Hepatocyte (in vitro differentiated cells): ENCODE measurements around the gene ATF6. TPM values are rescaled to one million over a fixed set of nuclear protein-coding genes. Genes with fewer than 3 reads are reported as not detected.

Experiments used
- DNase-seq: peaks from one replicate; pipeline ENCODE4 v3.0.0-alpha.2; 2016; ENCODE audit warnings: low spot score
- H2AFZ ChIP-seq: fragments of 200-600 bp; sonication (generic); 2 replicates; pipeline ENCODE4 v1.6.0; 2016; ENCODE audit warnings: antibody characterized with exemption, mild to moderate bottlenecking
- H3K27ac ChIP-seq: fragments of 200-600 bp; sonication (generic); 2 replicates; pipeline ENCODE4 v1.5.1; 2016; ENCODE audit warnings: mild to moderate bottlenecking
- H3K27me3 ChIP-seq: fragments of 200-600 bp; sonication (generic); 2 replicates; pipeline ENCODE4 v1.6.1; 2016
- H3K36me3 ChIP-seq: fragments of 200-600 bp; sonication (generic); replicated peaks from 2 replicates; pipeline ENCODE4 v1.5.1; 2016; ENCODE audit warnings: low read depth; ENCODE audit not compliant: insufficient read depth
- H3K4me1 ChIP-seq: fragments of 200-600 bp; sonication (generic); 2 replicates; pipeline ENCODE4 v1.5.1; 2016; ENCODE audit warnings: mild to moderate bottlenecking, moderate library complexity; ENCODE audit not compliant: insufficient read depth
- H3K4me2 ChIP-seq: fragments of 200-600 bp; sonication (generic); 2 replicates; pipeline ENCODE4 v1.6.0; 2016
- H3K4me3 ChIP-seq: fragments of 200-600 bp; sonication (generic); 2 replicates; pipeline ENCODE4 v1.5.1; 2016; ENCODE audit warnings: mild to moderate bottlenecking
- H3K79me2 ChIP-seq: fragments of 200-600 bp; sonication (generic); 2 replicates; pipeline ENCODE4 v1.6.0; 2017; ENCODE audit warnings: mild to moderate bottlenecking
- H3K9me2 ChIP-seq: fragments of 200-600 bp; sonication (generic); replicated peaks from 2 replicates; pipeline ENCODE4 v1.6.0; 2017; ENCODE audit warnings: mild to moderate bottlenecking; ENCODE audit not compliant: insufficient read depth
- H3K9me3 ChIP-seq: fragments of 200-600 bp; sonication (generic); 2 replicates; pipeline ENCODE4 v1.5.1; 2016; ENCODE audit warnings: low read depth, mild to moderate bottlenecking
- H4K20me1 ChIP-seq: fragments of 200-600 bp; sonication (generic); 2 replicates; pipeline ENCODE4 v1.6.0; 2016; ENCODE audit warnings: mild to moderate bottlenecking; ENCODE audit not compliant: insufficient read depth, poor library complexity, severe bottlenecking
- EZH2 ChIP-seq: fragments of 200-600 bp; sonication (generic); IDR thresholded peaks from 2 replicates; pipeline ENCODE4 v1.6.1; 2016; ENCODE audit warnings: antibody characterized with exemption, mild to moderate bottlenecking, borderline replicate concordance
- EZH2phosphoT487 ChIP-seq: fragments of 200-600 bp; sonication (generic); IDR thresholded peaks from one replicate; pipeline ENCODE4 v1.6.1; 2018; ENCODE audit warnings: antibody characterized with exemption, mild to moderate bottlenecking, low read depth, moderate library complexity; ENCODE audit not compliant: unreplicated experiment, severe bottlenecking
- WGBS: methylation state at CpG from one replicate; pipeline ENCODE4 v1.1.6; 2016; ENCODE audit warnings: low lambda C conversion rate; ENCODE audit errors: missing lambda C conversion rate; 5-methylcytosine and 5-hydroxymethylcytosine counted together
- polyA plus RNA-seq: library from polyadenylated mRNA; unstranded; fragments of >200 nt; fragmentation: Nextera tagmentation; extraction: Ambion mirVana; gene quantifications from 2 replicates; pipeline ENCODE4 v1.2.1, GENCODE V29; 2016
- small RNA-seq: library from RNA; depleted of rRNA; stranded (forward); fragments of <200 nt; gene quantifications from one replicate; pipeline ENCODE3, GENCODE V24; 2014
- total RNA-seq: library from RNA; depleted of rRNA; stranded (reverse); fragments of >200 nt; gene quantifications from 2 replicates; pipeline ENCODE4 v1.2.3, GENCODE V29; 2014
- TF ChIP-seq, protein P1 (sequence below): fragments of 200-600 bp; sonication (generic); IDR thresholded peaks from 2 replicates; pipeline ENCODE4 v1.5.1; 2016; ENCODE audit warnings: antibody characterized with exemption, mild to moderate bottlenecking; ENCODE audit not compliant: poor library complexity

Gene ATF6
- total and polyA plus RNA-seq, 2 experiments from 2014 or later, result 15.3 to 29.8 TPM

DNA sequence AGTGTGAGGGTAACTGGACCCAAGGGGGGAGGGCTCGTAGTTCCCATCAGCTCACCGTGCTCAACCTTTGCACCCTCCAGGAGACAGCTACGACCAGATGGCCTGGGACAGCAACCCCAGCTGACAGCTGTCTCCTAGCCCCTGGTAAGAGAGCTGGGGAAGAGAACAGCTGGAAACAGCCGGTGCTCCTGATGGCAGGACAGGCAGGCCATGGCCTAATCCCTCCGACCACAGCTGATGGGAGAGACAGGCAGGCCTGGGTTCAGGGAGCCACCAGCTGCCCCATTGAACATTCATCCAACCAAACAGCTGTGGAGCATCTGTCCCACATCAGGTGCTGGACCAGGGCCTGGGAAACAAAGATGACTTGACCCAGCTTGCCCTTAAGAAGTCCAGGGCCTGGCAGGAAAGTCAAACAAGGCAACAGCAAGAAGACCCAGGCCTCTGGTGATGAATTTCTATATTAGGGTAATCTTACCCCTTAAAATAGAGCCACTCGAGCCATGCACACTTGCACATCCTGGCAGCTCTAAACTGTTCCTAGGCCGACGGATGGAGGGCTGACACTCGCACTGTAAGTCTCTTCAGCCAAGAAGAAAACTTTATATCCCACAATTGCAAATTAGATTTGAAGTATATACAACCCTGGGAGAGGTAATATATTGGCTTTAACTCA lies 245.4 kb downstream of the ATF6 start:
- Histone ChIP-seq H3K79me2 (no peaks in the 10 kb centered on the region), H3K27me3 (no peaks in the 10 kb centered on the region), H3K36me3 (no peaks in the 10 kb centered on the region), H3K4me1 (no peaks in the 10 kb centered on the region), H3K4me2 (no peak overlapping the region), H3K9me2 (no peaks in the 10 kb centered on the region), H3K9me3 (no peaks in the 10 kb centered on the region), H3K27ac (no peak overlapping the region), H4K20me1 (no peaks in the 10 kb centered on the region), H2AFZ (no peak overlapping the region), H3K4me3 (no peak overlapping the region)
- DNase-seq, result no peak
- TF ChIP-seq EZH2 (no peak), EZH2phosphoT487 (no peak)
- TF ChIP-seq, protein P1, sequence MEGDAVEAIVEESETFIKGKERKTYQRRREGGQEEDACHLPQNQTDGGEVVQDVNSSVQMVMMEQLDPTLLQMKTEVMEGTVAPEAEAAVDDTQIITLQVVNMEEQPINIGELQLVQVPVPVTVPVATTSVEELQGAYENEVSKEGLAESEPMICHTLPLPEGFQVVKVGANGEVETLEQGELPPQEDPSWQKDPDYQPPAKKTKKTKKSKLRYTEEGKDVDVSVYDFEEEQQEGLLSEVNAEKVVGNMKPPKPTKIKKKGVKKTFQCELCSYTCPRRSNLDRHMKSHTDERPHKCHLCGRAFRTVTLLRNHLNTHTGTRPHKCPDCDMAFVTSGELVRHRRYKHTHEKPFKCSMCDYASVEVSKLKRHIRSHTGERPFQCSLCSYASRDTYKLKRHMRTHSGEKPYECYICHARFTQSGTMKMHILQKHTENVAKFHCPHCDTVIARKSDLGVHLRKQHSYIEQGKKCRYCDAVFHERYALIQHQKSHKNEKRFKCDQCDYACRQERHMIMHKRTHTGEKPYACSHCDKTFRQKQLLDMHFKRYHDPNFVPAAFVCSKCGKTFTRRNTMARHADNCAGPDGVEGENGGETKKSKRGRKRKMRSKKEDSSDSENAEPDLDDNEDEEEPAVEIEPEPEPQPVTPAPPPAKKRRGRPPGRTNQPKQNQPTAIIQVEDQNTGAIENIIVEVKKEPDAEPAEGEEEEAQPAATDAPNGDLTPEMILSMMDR, result no peak
- 85% methylated on average over 9 of the region's 9 CpGs for WGBS

DNA sequence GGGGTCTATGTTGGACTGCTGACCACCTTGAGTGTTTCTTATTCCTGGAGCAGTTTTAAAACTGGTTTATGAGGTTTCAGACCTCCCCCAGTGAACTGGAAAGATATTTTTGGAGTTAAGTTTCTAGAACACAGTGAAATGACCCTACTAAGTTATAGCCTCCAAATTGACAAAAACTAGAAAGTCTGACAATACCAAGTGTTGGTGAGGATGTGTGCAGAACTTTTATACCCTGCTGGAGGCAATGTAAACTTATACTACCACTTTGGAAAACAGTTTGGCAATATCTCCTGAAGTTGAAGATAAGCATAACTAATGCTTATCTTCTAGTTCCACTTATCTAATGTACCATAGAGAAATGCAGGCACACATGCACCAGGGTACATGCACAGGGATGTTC lies 247.2 kb downstream of the ATF6 start:
- Histone ChIP-seq H3K27me3 (no peaks in the 10 kb centered on the region), H3K9me2 (no peaks in the 10 kb centered on the region), H3K36me3 (no peaks in the 10 kb centered on the region), H3K27ac (no peak overlapping the region), H3K4me3 (no peak overlapping the region), H2AFZ (no peak overlapping the region), H3K9me3 (no peaks in the 10 kb centered on the region), H4K20me1 (no peaks in the 10 kb centered on the region), H3K79me2 (no peaks in the 10 kb centered on the region), H3K4me1 (no peaks in the 10 kb centered on the region), H3K4me2 (no peak overlapping the region)
- DNase-seq, result no peak
- TF ChIP-seq EZH2phosphoT487 (no peak), EZH2 (no peak)
- TF ChIP-seq, protein P1, result no peak

Small RNAs within 50 kb of the gene (small RNA-seq; reads per million reads assigned to genes)
- gene RN7SL466P, result not detected

Other genes with a start within 250 kb of the ATF6 start
- 0.50 and 1.1 TPM in 2 replicates for gene HSPA6, start 241.8 kb upstream of the ATF6 start, total RNA-seq
- 0.41 and 13.2 TPM in 2 replicates for gene HSPA6, start 241.8 kb upstream of the ATF6 start, polyA plus RNA-seq
- gene FCGR3A, start 216.5 kb upstream of the ATF6 start, total RNA-seq, result 0.17 and 2.2 TPM in 2 replicates
- 0.31 and 0.80 TPM in 2 replicates for gene FCGR3A, start 216.5 kb upstream of the ATF6 start, polyA plus RNA-seq
- gene FCGR3B, start 135.1 kb upstream of the ATF6 start, total RNA-seq, result not detected in 2 replicates
- gene FCGR3B, start 135.1 kb upstream of the ATF6 start, polyA plus RNA-seq, result 0.40 TPM in 1 of 2 replicates, not detected in the other
- gene FCGR2B, start 103.2 kb upstream of the ATF6 start, total RNA-seq, result 0.52 TPM in 1 of 2 replicates, not detected in the other
- not detected in 2 replicates for gene FCGR2B, start 103.2 kb upstream of the ATF6 start, polyA plus RNA-seq
- 0.16 and 3.0 TPM in 2 replicates for gene FCRLA, start 59.1 kb upstream of the ATF6 start, total RNA-seq
- 0.31 and 0.75 TPM in 2 replicates for gene FCRLA, start 59.1 kb upstream of the ATF6 start, polyA plus RNA-seq
- 0.23 and 0.76 TPM in 2 replicates for gene FCRLB, start 44.8 kb upstream of the ATF6 start, total RNA-seq
- gene FCRLB, start 44.8 kb upstream of the ATF6 start, polyA plus RNA-seq, result 0.60 and 1.5 TPM in 2 replicates
- 47.9 and 52.9 TPM in 2 replicates for gene DUSP12, start 16.5 kb upstream of the ATF6 start, total RNA-seq
- 35.4 and 37.1 TPM in 2 replicates for gene DUSP12, start 16.5 kb upstream of the ATF6 start, polyA plus RNA-seq